Omental fat pad (tissue), 4 donors: ENCODE measurements around the gene FRMD4A. TPM values are rescaled to one million over a fixed set of nuclear protein-coding genes. Genes with fewer than 3 reads are reported as not detected.

Experiments used
- ATAC-seq: fragments of 150-250 bp; one replicate; pipeline ENCODE4 v1.9.1; 2016; ENCODE audit warnings: mild to moderate bottlenecking, moderate library complexity; ENCODE audit not compliant: low FRiP score
- DNase-seq: peaks from one replicate; pipeline ENCODE4 v3.0.0-alpha.2; 2019; ENCODE audit warnings: low spot score
- CTCF ChIP-seq, 3 donors: fragments of 450-650 bp; IDR thresholded peaks; one replicate each; pipeline ENCODE4 v1.5.1; 2016 to 2017; ENCODE audit warnings: antibody characterized with exemption in 3 of 3, mild to moderate bottlenecking in 3 of 3, moderate library complexity in 2 of 3
- total RNA-seq, 4 donors: library from RNA; depleted of rRNA; stranded (reverse); fragments of >200 nt; gene quantifications; one replicate each; pipeline ENCODE4 v1.1.0, GENCODE V29; 2016

The FRMD4A gene
- total RNA-seq, 4 donors from 2014 or later: 66.8 to 119 (median 81.6) TPM

GRCh38 chr10:13699216-13699615, 631.5 kb downstream of the FRMD4A start:
- no peak for TF ChIP-seq CTCF (IDR thresholded peaks at IDR 0.05)
- no peak for ATAC-seq

GRCh38 chr10:13698217-13698616, 632.5 kb downstream of the FRMD4A start:
- ATAC-seq: no peak
- no peak for TF ChIP-seq CTCF (IDR thresholded peaks at IDR 0.05)
- DNase-seq: no peak

More at GRCh38 chr10:13699216-13699615, 631.5 kb downstream of the FRMD4A start:
- DNase-seq: no peak

GRCh38 chr10:13696071-13696470, 634.7 kb downstream of the FRMD4A start:
- DNase-seq (no peak), ATAC-seq (no peak)
- TF ChIP-seq CTCF (IDR thresholded peaks at IDR 0.05): no peak

- ATAC-seq (no peak), DNase-seq (no peak)
- no peak for TF ChIP-seq CTCF (IDR thresholded peaks at IDR 0.05)
These were observed 635.1 kb downstream of the FRMD4A start for GRCh38 chr10:13695588-13695987.

GRCh38 chr10:13693783-13694700, 636.7 kb downstream of the FRMD4A start:
- TF ChIP-seq CTCF (IDR thresholded peaks at IDR 0.05): no peak
- ATAC-seq (no peak), DNase-seq (no peak)

- TF ChIP-seq CTCF (IDR thresholded peaks at IDR 0.05): no peak
- DNase-seq (no peak), ATAC-seq (no peak)
These were observed 640.4 kb downstream of the FRMD4A start for GRCh38 chr10:13690281-13690825.
